ENCODE data around the gene EID2.

Gene EID2

DNA sequence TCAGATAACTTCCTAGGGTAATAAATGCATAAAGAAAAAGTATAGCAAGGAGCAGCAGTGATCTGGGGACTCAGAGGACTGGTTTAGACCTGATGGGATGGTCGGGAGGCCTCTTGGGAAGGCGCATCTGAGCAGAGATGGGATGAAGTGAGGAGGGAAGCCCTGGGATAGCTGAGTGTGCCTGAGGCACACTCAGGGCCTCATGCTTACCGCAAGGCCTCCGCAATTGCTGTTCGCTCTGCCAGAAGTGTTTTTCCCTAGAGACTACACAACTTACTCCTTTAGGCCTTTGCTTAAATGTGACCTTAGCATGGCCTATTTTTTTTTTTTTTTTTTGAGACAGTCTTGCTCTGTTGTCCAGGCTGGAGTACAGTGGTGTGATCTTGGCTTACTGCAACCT is 45.3 kb downstream of the EID2 start:
- DNase-seq (ENCODE audit: low read depth): no peak
- H3K4me3 ChIP-seq (ENCODE audit: control insufficient read depth, low read depth, low read length): no peak overlapping the region
- TF ChIP-seq, protein P1, sequence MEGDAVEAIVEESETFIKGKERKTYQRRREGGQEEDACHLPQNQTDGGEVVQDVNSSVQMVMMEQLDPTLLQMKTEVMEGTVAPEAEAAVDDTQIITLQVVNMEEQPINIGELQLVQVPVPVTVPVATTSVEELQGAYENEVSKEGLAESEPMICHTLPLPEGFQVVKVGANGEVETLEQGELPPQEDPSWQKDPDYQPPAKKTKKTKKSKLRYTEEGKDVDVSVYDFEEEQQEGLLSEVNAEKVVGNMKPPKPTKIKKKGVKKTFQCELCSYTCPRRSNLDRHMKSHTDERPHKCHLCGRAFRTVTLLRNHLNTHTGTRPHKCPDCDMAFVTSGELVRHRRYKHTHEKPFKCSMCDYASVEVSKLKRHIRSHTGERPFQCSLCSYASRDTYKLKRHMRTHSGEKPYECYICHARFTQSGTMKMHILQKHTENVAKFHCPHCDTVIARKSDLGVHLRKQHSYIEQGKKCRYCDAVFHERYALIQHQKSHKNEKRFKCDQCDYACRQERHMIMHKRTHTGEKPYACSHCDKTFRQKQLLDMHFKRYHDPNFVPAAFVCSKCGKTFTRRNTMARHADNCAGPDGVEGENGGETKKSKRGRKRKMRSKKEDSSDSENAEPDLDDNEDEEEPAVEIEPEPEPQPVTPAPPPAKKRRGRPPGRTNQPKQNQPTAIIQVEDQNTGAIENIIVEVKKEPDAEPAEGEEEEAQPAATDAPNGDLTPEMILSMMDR (conservative IDR thresholded peaks at IDR 0.05; ENCODE audit: control insufficient read depth, insufficient read depth, low read depth, low read length): no peak

DNA sequence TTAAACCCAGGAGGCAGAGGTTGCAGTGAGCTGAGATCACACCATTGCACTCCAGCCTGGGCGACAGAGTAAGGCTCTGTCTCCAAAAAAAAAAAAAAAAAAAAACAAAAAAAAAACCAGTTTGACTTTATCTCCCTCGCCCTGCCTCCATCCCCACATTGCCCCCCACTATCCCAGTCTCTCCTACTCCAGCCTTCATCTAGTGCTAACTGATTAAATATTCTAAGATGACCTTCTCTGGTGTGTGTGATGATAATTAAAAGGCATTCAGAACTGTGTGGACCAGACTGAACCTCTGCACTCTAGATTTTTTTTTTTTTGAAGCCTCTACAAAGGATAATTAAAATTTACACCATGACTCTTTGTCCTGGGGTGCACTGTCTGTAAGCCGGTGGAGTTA is 47.2 kb downstream of the EID2 start:
- H3K4me3 ChIP-seq (ENCODE audit: control insufficient read depth, low read depth, low read length): no peak overlapping the region
- TF ChIP-seq, protein P1 (conservative IDR thresholded peaks at IDR 0.05; ENCODE audit: control insufficient read depth, insufficient read depth, low read depth, low read length): no peak
- no peak for DNase-seq (ENCODE audit: low read depth)

DNA sequence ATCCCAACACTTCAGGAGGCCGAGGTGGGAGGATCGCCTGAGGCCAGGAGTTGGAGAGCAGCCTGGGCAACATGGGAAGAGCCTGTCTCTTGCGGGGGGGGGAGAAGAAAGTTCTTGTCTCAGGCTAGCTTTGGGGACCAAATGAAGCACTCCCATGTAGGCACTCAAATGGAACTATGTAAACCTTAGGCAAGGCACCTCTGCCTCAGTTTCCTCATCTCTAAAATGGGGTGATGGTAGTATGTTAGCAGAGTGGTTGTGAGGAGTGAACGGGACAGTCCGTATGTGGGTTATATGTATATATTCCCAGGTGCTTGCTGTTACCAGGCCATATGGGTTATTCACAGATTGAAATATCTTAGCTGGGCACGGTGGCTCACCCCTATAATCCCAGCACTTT is 47.7 kb downstream of the EID2 start:
- TF ChIP-seq, protein P1 (conservative IDR thresholded peaks at IDR 0.05; ENCODE audit: control insufficient read depth, insufficient read depth, low read depth, low read length): no peak
- no peak for DNase-seq (ENCODE audit: low read depth)
- H3K4me3 ChIP-seq (ENCODE audit: control insufficient read depth, low read depth, low read length): no peak overlapping the region

DNA sequence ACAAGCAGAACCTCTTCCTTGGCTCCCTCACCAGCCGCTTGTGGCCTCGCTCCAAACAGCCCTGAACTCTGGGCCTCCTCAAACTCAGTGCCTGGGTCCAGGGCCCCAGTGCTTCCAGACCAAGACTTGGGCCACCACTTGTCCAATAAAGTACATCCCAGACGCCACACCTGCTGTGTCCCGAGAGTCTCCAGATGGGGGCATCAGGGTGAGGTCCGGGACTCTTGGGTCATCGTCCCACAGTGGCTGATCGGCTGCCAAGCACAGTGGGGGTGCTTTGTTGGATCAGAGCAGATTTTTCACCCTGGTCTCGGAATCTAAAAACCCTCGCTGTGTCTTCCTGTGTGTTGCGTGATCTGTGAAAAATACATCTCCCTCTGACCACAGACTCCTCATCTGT is 50.2 kb downstream of the EID2 start:
- no peak overlapping the region for H3K4me3 ChIP-seq (ENCODE audit: control insufficient read depth, low read depth, low read length)
- DNase-seq (ENCODE audit: low read depth): no peak
- TF ChIP-seq, protein P1 (conservative IDR thresholded peaks at IDR 0.05; ENCODE audit: control insufficient read depth, insufficient read depth, low read depth, low read length): no peak
